HCT116 (cell line): ENCODE measurements around the gene FBXO40. TPM values are rescaled to one million over a fixed set of nuclear protein-coding genes. Genes with fewer than 3 reads are reported as not detected.

Experiments used
- ATAC-seq: fragments of 200-7000 bp; cut with Tn5 transposase; 2 replicates; pipeline ENCODE4 v1.9.1; 2020; ENCODE audit warnings: mild to moderate bottlenecking, moderate library complexity
- BruUV-seq: library from RNA; stranded (reverse); fragments of 400-500 nt; replicated peaks from 2 replicates; lab custom pipeline; 2021; lab: Mats Ljungman, UMichigan
- CTCF ChIA-PET: fragments of 300-600 bp; sonication (Branson Sonifier 250); formaldehyde crosslinking; loops from one replicate; lab custom pipeline; 2021; ENCODE audit warnings: antibody characterized with exemption; lab: Charles Lee
- POLR2A ChIA-PET: fragments of 300-600, 350-600 bp; sonication (Branson Sonifier 250); formaldehyde crosslinking; loops from one replicate; lab custom pipeline; 2021; ENCODE audit warnings: antibody characterized with exemption; lab: Charles Lee
- RAD21 ChIA-PET, 2 experiments: fragments of 300-600 bp; sonication (Branson Sonifier 250); formaldehyde crosslinking; loops; one replicate each; lab custom pipeline; 2023; ENCODE audit warnings: low total read pairs in 2 of 2; ENCODE audit not compliant: uncharacterized antibody in 2 of 2, unreplicated experiment in 2 of 2, low non-redundant PET in 1 of 2; lab: Charles Lee
- DNase-seq: peaks from one replicate; pipeline ENCODE4 v3.0.0-alpha.2; 2010; ENCODE audit warnings: low read depth, low spot score
- H2AFZ ChIP-seq: fragments of 200-600 bp; shearing (Covaris generic), sonication (generic); 2 replicates; pipeline ENCODE4 v1.6.1; 2017; ENCODE audit warnings: low read depth, mixed run types, mixed read lengths, antibody characterized with exemption, low read length; ENCODE audit not compliant: poor library complexity, severe bottlenecking
- H3K27ac ChIP-seq: 2 replicates; pipeline ENCODE4 v1.5.1; 2012; ENCODE audit warnings: low read depth, low read length
- H3K27me3 ChIP-seq: fragments of 200-600 bp; sonication (generic); 2 replicates; pipeline ENCODE4 v1.6.1; 2016; ENCODE audit warnings: mixed run types, low read length, mixed read lengths; ENCODE audit not compliant: insufficient read depth
- H3K36me3 ChIP-seq, 2 experiments: fragments of 200-500 bp in 1 of 2; fragments of 200-600 bp in 1 of 2; sonication (Bioruptor generic) in 1 of 2; sonication (generic) in 1 of 2; 2 replicates each; pipeline versions ENCODE4 v1.5.1 to v1.6.1; 2014 to 2016; ENCODE audit warnings: low read length in 2 of 2, inconsistent platforms in 1 of 2, mixed read lengths in 1 of 2, mixed run types in 1 of 2; ENCODE audit not compliant: insufficient read depth in 2 of 2, control insufficient read depth in 1 of 2
- H3K4me1 ChIP-seq, 2 experiments: fragments of 200-600 bp in 1 of 2; sonication (generic) in 1 of 2; 2 replicates each; pipeline versions ENCODE4 v1.5.1 to v1.6.1; 2012 to 2017; ENCODE audit warnings: low read length in 2 of 2, inconsistent platforms in 1 of 2, mild to moderate bottlenecking in 1 of 2, mixed read lengths in 1 of 2, mixed run types in 1 of 2, moderate library complexity in 1 of 2; ENCODE audit not compliant: insufficient read depth in 2 of 2, control insufficient read depth in 1 of 2
- H3K4me2 ChIP-seq: fragments of 200-600 bp; sonication (generic); 2 replicates; pipeline ENCODE4 v1.6.1; 2017; ENCODE audit warnings: mixed run types, low read length, mixed read lengths
- H3K4me3 ChIP-seq, 2 experiments: fragments of 200-600 bp in 1 of 2; sonication (generic) in 1 of 2; replicated peaks in 1 of 2; 2 replicates each; pipeline ENCODE4 v1.5.1; 2011 to 2016; ENCODE audit warnings: low read length in 2 of 2, control low read depth in 1 of 2, low read depth in 1 of 2, mild to moderate bottlenecking in 1 of 2, mixed read lengths in 1 of 2, mixed run types in 1 of 2
- H3K79me2 ChIP-seq: fragments of 200-600 bp; sonication (generic); 2 replicates; pipeline ENCODE4 v1.6.1; 2017; ENCODE audit warnings: mild to moderate bottlenecking, mixed run types, low read length, moderate library complexity, mixed read lengths; ENCODE audit not compliant: insufficient read depth
- H3K9ac ChIP-seq: fragments of 200-600 bp; sonication (generic); 2 replicates; pipeline ENCODE4 v1.6.1; 2016; ENCODE audit warnings: low read length, mixed read lengths
- H3K9me2 ChIP-seq: fragments of 200-600 bp; sonication (generic), shearing (Covaris generic); 2 replicates; pipeline ENCODE4 v1.6.1; 2017; ENCODE audit warnings: mixed run types, mild to moderate bottlenecking, moderate library complexity; ENCODE audit not compliant: insufficient read depth
- H3K9me3 ChIP-seq, 2 experiments: fragments of 200-500 bp in 1 of 2; fragments of 200-600 bp in 1 of 2; sonication (Bioruptor generic) in 1 of 2; sonication (generic) in 1 of 2; 2 replicates each; pipeline ENCODE4 v1.6.1; 2014 to 2017; ENCODE audit warnings: low read length in 2 of 2, mixed read lengths in 2 of 2, inconsistent platforms in 1 of 2, low read depth in 1 of 2, mild to moderate bottlenecking in 1 of 2, mixed run types in 1 of 2, moderate library complexity in 1 of 2; ENCODE audit not compliant: control insufficient read depth in 1 of 2, insufficient read depth in 1 of 2
- H4K20me1 ChIP-seq: fragments of 200-600 bp; sonication (generic), shearing (Covaris generic); 2 replicates; pipeline ENCODE4 v1.6.1; 2017; ENCODE audit warnings: mixed run types, mild to moderate bottlenecking, moderate library complexity; ENCODE audit not compliant: insufficient read depth
- ATF3 ChIP-seq: IDR thresholded peaks from 2 replicates; pipeline ENCODE4 v1.6.1; 2012
- CEBPB ChIP-seq: IDR thresholded peaks from 2 replicates; pipeline ENCODE4 v1.6.1; 2012; ENCODE audit warnings: low read depth
- CTCF ChIP-seq, 3 experiments: fragments of 200-600 bp in 1 of 3; sonication (generic) in 1 of 3; IDR thresholded peaks in 2 of 3; conservative IDR thresholded peaks in 1 of 3; 2 replicates each; pipeline ENCODE4 v1.5.1; 2012 to 2017; ENCODE audit warnings: low read depth in 2 of 3, low read length in 2 of 3, antibody characterized with exemption in 1 of 3, borderline replicate concordance in 1 of 3, control low read depth in 1 of 3, mild to moderate bottlenecking in 1 of 3, mixed read lengths in 1 of 3, mixed run types in 1 of 3, moderate library complexity in 1 of 3; ENCODE audit not compliant: insufficient read depth in 1 of 3
- EGR1 ChIP-seq: IDR thresholded peaks from 2 replicates; pipeline ENCODE4 v1.6.1; 2012; ENCODE audit warnings: low read depth
- ELF1 ChIP-seq: IDR thresholded peaks from 2 replicates; pipeline ENCODE4 v1.6.1; 2012; ENCODE audit warnings: low read depth, borderline replicate concordance
- EZH2 ChIP-seq: fragments of 200-600 bp; sonication (generic); IDR thresholded peaks from 2 replicates; pipeline ENCODE4 v1.6.1; 2017; ENCODE audit warnings: antibody characterized with exemption, mixed run types
- FOSL1 ChIP-seq: IDR thresholded peaks from 2 replicates; pipeline ENCODE4 v1.6.1; 2012; ENCODE audit warnings: low read depth
- JUND ChIP-seq: IDR thresholded peaks from 2 replicates; pipeline ENCODE4 v1.6.1; 2012
- MAX ChIP-seq: IDR thresholded peaks from 2 replicates; pipeline ENCODE4 v1.6.1; 2012
- POLR2A ChIP-seq: IDR thresholded peaks from 2 replicates; pipeline ENCODE4 v1.7.0; 2011; ENCODE audit warnings: borderline replicate concordance; ENCODE audit not compliant: insufficient read depth, insufficient read length; ENCODE audit errors: extremely low read depth
- POLR2AphosphoS5 ChIP-seq: IDR thresholded peaks from 2 replicates; pipeline ENCODE4 v1.6.1; 2011; ENCODE audit warnings: mild to moderate bottlenecking, low read depth, low read length, moderate library complexity
- RAD21 ChIP-seq: IDR thresholded peaks from 2 replicates; pipeline ENCODE4 v1.6.1; 2012; ENCODE audit warnings: low read depth, mild to moderate bottlenecking
- SIN3A ChIP-seq: IDR thresholded peaks from 2 replicates; pipeline ENCODE4 v1.6.1; 2012; ENCODE audit warnings: low read depth
- TCF7L2 ChIP-seq: IDR thresholded peaks from 2 replicates; pipeline ENCODE4 v1.7.0; 2011; ENCODE audit warnings: borderline replicate concordance, inconsistent platforms; ENCODE audit not compliant: insufficient read depth, insufficient read length; ENCODE audit errors: extremely low read depth
- YY1 ChIP-seq: IDR thresholded peaks from 2 replicates; pipeline ENCODE4 v1.6.1; 2011; ENCODE audit warnings: low read length, low read depth, moderate library complexity, mild to moderate bottlenecking; ENCODE audit not compliant: insufficient replicate concordance; ENCODE audit errors: extremely low read depth
- ZBTB33 ChIP-seq: IDR thresholded peaks from 2 replicates; pipeline ENCODE4 v1.6.1; 2011; ENCODE audit warnings: mild to moderate bottlenecking, low read length, moderate library complexity; ENCODE audit not compliant: insufficient replicate concordance; ENCODE audit errors: extremely low read depth
- ZFX ChIP-seq: fragments of 450-650 bp; IDR thresholded peaks from 2 replicates; pipeline ENCODE4 v1.6.1; 2017
- ZNF274 ChIP-seq: fragments of 200-500 bp; sonication (Bioruptor generic); IDR thresholded peaks from 2 replicates; pipeline ENCODE4 v1.6.1; 2014; ENCODE audit warnings: mild to moderate bottlenecking, low read depth, low read length, inconsistent platforms
- intact Hi-C: fragments of 100-400 bp; cut with micrococcal nuclease; formaldehyde crosslinking; loops from 2 replicates; pipeline ENCODE4 v1.10.0; 2022
- total RNA-seq: library from RNA; stranded (reverse); gene quantifications from one replicate; pipeline ENCODE4 v1.2.1, GENCODE V29; 2021; ENCODE audit not compliant: unreplicated experiment

FBXO40 gene
- total RNA-seq, 1 experiment from 2014 or later, result not detected

- RAD21 ChIA-PET, result no interaction called here
- intact Hi-C loops, result no loop called here
- BruUV-seq, result no TSS peak
- H3K4me1 ChIP-seq, result no peaks in the 10 kb centered on the region
- H3K9me2 ChIP-seq, result no peaks in the 10 kb centered on the region
- H3K27ac ChIP-seq, result no peak overlapping the region
- POLR2A ChIA-PET, result no interaction called here
- H3K4me3 ChIP-seq, result no peak overlapping the region
- no peaks in the 10 kb centered on the region for H3K79me2 ChIP-seq
- peaks cover 3% of the 10 kb centered on the region; the same call in 1 of the 2 replicates for H3K27me3 ChIP-seq
- DNase-seq, result no peak
- H3K4me2 ChIP-seq, result no peak overlapping the region
- H3K9me3 ChIP-seq, result no peaks in the 10 kb centered on the region
- H2AFZ ChIP-seq, result no peak overlapping the region
- ATAC-seq, result no peak
- no peaks in the 10 kb centered on the region for H3K36me3 ChIP-seq
- H3K9ac ChIP-seq, result no peak overlapping the region
- H4K20me1 ChIP-seq, result no peaks in the 10 kb centered on the region
- TF ChIP-seq CEBPB (no peak), POLR2A (no peak), ELF1 (no peak), ZNF274 (no peak), TCF7L2 (no peak), CTCF (IDR thresholded peaks at IDR 0.05 in 2 of 3, conservative IDR thresholded peaks at IDR 0.05 in 1 of 3; ENCODE audit: borderline replicate concordance in 1 of 3, insufficient read depth in 1 of 3, low read depth in 2 of 3, low read length in 2 of 3) (no peak), FOSL1 (no peak), JUND (no peak), ATF3 (no peak), POLR2AphosphoS5 (no peak), MAX (no peak), YY1 (no peak), SIN3A (no peak), EGR1 (no peak), RAD21 (no peak), EZH2 (no peak), ZFX (no peak), ZBTB33 (no peak)
- TF ChIP-seq, all 23 proteins: peak for 0
- CTCF ChIA-PET, result no interaction called here
These were observed 51.9 kb downstream of the FBXO40 start for GRCh38 chr3:121645054-121645453.
